Loucy (cell line): ENCODE measurements around the gene CTSS.

Experiments
- H2AFZ ChIP-seq: fragments of 200-600 bp; sonication (generic); 2 replicates; pipeline ENCODE4 v1.6.0; 2016; ENCODE audit warnings: antibody characterized with exemption, mild to moderate bottlenecking, low read length, moderate library complexity
- H3F3A ChIP-seq: fragments of 200-600 bp; 2 replicates; pipeline ENCODE4 v1.6.0; 2016; ENCODE audit warnings: antibody characterized with exemption, low read depth, mild to moderate bottlenecking
- H3K27me3 ChIP-seq: fragments of 200-600 bp; sonication (generic); 2 replicates; pipeline ENCODE4 v1.6.1; 2014; ENCODE audit warnings: low read length, mild to moderate bottlenecking; ENCODE audit not compliant: insufficient read depth, poor library complexity, severe bottlenecking
- H3K36me3 ChIP-seq: fragments of 200-600 bp; sonication (generic); 2 replicates; pipeline ENCODE4 v1.6.1; 2016; ENCODE audit warnings: low read length; ENCODE audit not compliant: insufficient read depth
- H3K4me1 ChIP-seq: fragments of 200-600 bp; sonication (generic); 2 replicates; pipeline ENCODE4 v1.5.1; 2014; ENCODE audit warnings: low read length, mild to moderate bottlenecking; ENCODE audit not compliant: insufficient read depth, poor library complexity, severe bottlenecking
- H3K4me2 ChIP-seq: fragments of 200-600 bp; sonication (generic); 2 replicates; pipeline ENCODE4 v1.6.0; 2014; ENCODE audit warnings: antibody characterized with exemption, low read length, low read depth, mild to moderate bottlenecking; ENCODE audit not compliant: poor library complexity, severe bottlenecking
- H3K4me3 ChIP-seq: fragments of 200-600 bp; sonication (generic); 2 replicates; pipeline ENCODE4 v1.5.1; 2014; ENCODE audit warnings: low read length, mild to moderate bottlenecking, mixed read lengths; ENCODE audit not compliant: poor library complexity, severe bottlenecking
- H3K79me2 ChIP-seq: fragments of 200-600 bp; sonication (generic); 2 replicates; pipeline ENCODE4 v1.6.1; 2014; ENCODE audit warnings: low read length; ENCODE audit not compliant: insufficient read depth
- H3K9ac ChIP-seq: fragments of 200-600 bp; sonication (generic); 2 replicates; pipeline ENCODE4 v1.6.0; 2014; ENCODE audit warnings: mild to moderate bottlenecking, low read depth, low read length, moderate library complexity; ENCODE audit not compliant: poor library complexity, severe bottlenecking
- H3K9me2 ChIP-seq: fragments of 200-600 bp; sonication (generic); replicated peaks from 2 replicates; pipeline ENCODE4 v1.6.1; 2016; ENCODE audit warnings: low read depth, low read length, mixed read lengths
- H3K9me3 ChIP-seq: fragments of 200-600 bp; sonication (generic); 2 replicates; pipeline ENCODE4 v1.6.1; 2014; ENCODE audit warnings: mild to moderate bottlenecking, antibody characterized with exemption, low read length, low read depth; ENCODE audit not compliant: insufficient read depth
- H4K20me1 ChIP-seq: fragments of 200-600 bp; sonication (generic); 2 replicates; pipeline ENCODE4 v1.6.0; 2014; ENCODE audit warnings: antibody characterized with exemption, low read length, mild to moderate bottlenecking; ENCODE audit not compliant: insufficient read depth, poor library complexity, severe bottlenecking
- CTCF ChIP-seq: fragments of 200-600 bp; sonication (generic); conservative IDR thresholded peaks from 2 replicates; pipeline ENCODE4 v1.5.1; 2014; ENCODE audit warnings: mild to moderate bottlenecking, antibody characterized with exemption, low read length
- EZH2phosphoT487 ChIP-seq: fragments of 200-600 bp; IDR thresholded peaks from 2 replicates; pipeline ENCODE4 v1.6.1; 2018; ENCODE audit warnings: antibody characterized with exemption, mild to moderate bottlenecking, moderate library complexity, borderline replicate concordance

The CTSS gene

GRCh38 chr1:150696590-150696989 is 69.0 kb downstream of the CTSS start:
- peak overlapping the region; percentile 75 for H2AFZ ChIP-seq
- H3K4me1 ChIP-seq = peaks cover 39% of the 10 kb centered on the region
- H3K9me2 ChIP-seq = no peaks in the 10 kb centered on the region
- peak overlapping the region; percentile 94 for H3K4me2 ChIP-seq
- peak overlapping the region; percentile 64 for H3K9ac ChIP-seq
- peaks cover 34% of the 10 kb centered on the region for H3K79me2 ChIP-seq
- no peaks in the 10 kb centered on the region for H3F3A ChIP-seq
- H3K36me3 ChIP-seq = peaks cover 8% of the 10 kb centered on the region; the same call in 1 of the 2 replicates
- no peak for TF ChIP-seq CTCF
- TF ChIP-seq EZH2phosphoT487 = no peak
- H4K20me1 ChIP-seq = peaks cover 9% of the 10 kb centered on the region
- H3K9me3 ChIP-seq = no peaks in the 10 kb centered on the region
- H3K27me3 ChIP-seq = no peaks in the 10 kb centered on the region
- peak overlapping the region; percentile 83 for H3K4me3 ChIP-seq

GRCh38 chr1:150696162-150696561 is 69.4 kb downstream of the CTSS start:
- peak overlapping the region; percentile 83 for H3K4me3 ChIP-seq
- H2AFZ ChIP-seq = no peak overlapping the region
- no peaks in the 10 kb centered on the region for H3F3A ChIP-seq
- H4K20me1 ChIP-seq = peaks cover 9% of the 10 kb centered on the region
- TF ChIP-seq CTCF = no peak
- H3K27me3 ChIP-seq = no peaks in the 10 kb centered on the region
- no peaks in the 10 kb centered on the region for H3K9me2 ChIP-seq
- peaks cover 34% of the 10 kb centered on the region for H3K79me2 ChIP-seq
- peak overlapping the region; percentile 94 for H3K4me2 ChIP-seq
- peaks cover 8% of the 10 kb centered on the region; the same call in 1 of the 2 replicates for H3K36me3 ChIP-seq
- no peaks in the 10 kb centered on the region for H3K9me3 ChIP-seq
- peak overlapping the region; percentile 64 for H3K9ac ChIP-seq
- peaks cover 39% of the 10 kb centered on the region for H3K4me1 ChIP-seq

DNA sequence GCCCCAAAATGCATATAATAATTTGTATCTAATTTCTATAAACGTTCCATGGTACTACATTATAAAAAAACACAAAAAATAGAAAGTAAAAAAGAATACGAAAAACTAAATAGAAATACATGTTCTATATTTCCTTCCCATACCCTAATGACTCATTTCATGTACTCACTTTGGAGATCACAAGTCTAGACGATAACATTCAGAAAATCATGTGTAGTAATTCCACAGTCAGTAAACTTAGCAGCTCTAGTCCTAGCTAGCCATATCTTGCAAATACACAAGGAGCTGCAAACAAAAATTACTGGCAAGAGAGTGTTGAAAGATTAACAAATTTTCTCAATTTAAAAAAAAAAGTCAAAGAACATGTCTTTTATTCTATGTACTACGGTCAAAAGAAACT is 70.0 kb downstream of the CTSS start:
- Histone ChIP-seq H3K9me3 (no peaks in the 10 kb centered on the region), H4K20me1 (peaks cover 9% of the 10 kb centered on the region), H3K4me3 (peak overlapping the region; percentile 83), H3K36me3 (peaks cover 8% of the 10 kb centered on the region; the same call in 1 of the 2 replicates), H3K4me1 (peaks cover 43% of the 10 kb centered on the region), H3K79me2 (peaks cover 36% of the 10 kb centered on the region), H3K4me2 (peak overlapping the region; percentile 94), H3K9me2 (no peaks in the 10 kb centered on the region), H2AFZ (no peak overlapping the region), H3F3A (no peaks in the 10 kb centered on the region), H3K9ac (peak overlapping the region; percentile 64), H3K27me3 (no peaks in the 10 kb centered on the region)
- TF ChIP-seq EZH2phosphoT487 (no peak), CTCF (no peak)
